ENCODE measurements around the gene MRPL42.

DNA sequence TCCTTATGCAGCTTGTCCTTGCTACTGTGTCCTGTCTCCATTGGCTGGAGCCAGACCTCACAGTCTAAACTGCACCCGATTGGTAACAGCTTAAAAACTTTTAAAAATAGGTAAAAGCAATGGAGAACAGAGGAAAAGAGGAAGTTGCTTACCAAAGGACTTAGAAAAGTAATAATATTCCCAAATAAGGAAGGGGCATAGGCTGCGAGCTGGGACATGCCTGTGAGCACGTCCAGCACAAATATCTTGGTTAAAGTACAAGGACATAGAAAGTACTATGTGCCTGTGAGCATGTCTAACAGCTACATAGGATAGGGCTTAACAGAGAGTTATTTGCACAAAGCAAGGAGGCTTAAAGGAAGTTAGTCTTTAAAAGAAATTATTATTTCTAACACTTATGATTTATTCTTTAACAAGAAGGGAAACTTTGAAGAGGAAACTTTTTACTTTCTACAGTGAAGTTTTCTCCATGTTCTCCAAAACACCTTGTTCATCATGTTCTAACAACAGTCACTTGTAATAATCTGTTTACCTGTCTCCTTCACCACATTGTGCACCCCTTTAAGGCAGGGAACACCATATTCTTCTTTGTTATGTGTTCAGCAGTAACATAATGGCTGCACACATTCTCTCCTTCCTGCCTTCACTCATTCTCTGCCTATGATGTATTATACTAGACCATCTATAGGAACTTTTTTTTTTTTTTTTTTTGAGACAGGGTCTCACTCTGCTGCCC, 15.7 kb upstream of the MRPL42 start:
- TF ChIP-seq, protein P1, sequence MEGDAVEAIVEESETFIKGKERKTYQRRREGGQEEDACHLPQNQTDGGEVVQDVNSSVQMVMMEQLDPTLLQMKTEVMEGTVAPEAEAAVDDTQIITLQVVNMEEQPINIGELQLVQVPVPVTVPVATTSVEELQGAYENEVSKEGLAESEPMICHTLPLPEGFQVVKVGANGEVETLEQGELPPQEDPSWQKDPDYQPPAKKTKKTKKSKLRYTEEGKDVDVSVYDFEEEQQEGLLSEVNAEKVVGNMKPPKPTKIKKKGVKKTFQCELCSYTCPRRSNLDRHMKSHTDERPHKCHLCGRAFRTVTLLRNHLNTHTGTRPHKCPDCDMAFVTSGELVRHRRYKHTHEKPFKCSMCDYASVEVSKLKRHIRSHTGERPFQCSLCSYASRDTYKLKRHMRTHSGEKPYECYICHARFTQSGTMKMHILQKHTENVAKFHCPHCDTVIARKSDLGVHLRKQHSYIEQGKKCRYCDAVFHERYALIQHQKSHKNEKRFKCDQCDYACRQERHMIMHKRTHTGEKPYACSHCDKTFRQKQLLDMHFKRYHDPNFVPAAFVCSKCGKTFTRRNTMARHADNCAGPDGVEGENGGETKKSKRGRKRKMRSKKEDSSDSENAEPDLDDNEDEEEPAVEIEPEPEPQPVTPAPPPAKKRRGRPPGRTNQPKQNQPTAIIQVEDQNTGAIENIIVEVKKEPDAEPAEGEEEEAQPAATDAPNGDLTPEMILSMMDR (IDR thresholded peaks at IDR 0.05), result no peak
- TF ChIP-seq POLR2A (IDR thresholded peaks at IDR 0.05), result no peak
- TF ChIP-seq EP300 (IDR thresholded peaks at IDR 0.05), result no peak
- no peak for TF ChIP-seq POLR2AphosphoS5 (IDR thresholded peaks at IDR 0.05)
